HL-60/S4 (cell line): Measurements from ENCODE around the gene CMIP.

ENCODE experiments used
- in situ Hi-C: fragments of 300-500 bp; cut with MboI; formaldehyde crosslinking; loops from 2 replicates; pipeline ENCODE4 v1.14.3; 2022; ENCODE audit warnings: low sequenced_read_pairs

The CMIP gene

DNA sequence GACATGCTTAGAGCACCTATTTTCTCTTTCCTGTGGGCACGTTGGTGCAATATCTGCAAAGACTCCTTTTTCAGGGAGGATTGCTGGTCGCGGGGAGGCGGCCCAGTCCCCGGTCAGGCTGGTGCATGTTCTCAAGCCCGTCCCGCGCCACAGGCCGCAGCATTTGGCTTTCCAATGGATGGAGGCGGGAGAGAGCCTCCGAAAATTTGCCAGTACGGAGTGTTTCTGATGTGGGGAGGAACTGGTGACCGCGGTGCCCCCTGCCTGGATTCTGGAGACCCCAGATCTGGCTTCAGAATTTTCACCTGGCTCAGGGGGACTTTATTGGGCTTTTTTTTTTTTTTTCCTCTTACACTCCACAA lies 2.3 kb downstream of the CMIP start:
- in situ Hi-C loops, result no loop called here

DNA sequence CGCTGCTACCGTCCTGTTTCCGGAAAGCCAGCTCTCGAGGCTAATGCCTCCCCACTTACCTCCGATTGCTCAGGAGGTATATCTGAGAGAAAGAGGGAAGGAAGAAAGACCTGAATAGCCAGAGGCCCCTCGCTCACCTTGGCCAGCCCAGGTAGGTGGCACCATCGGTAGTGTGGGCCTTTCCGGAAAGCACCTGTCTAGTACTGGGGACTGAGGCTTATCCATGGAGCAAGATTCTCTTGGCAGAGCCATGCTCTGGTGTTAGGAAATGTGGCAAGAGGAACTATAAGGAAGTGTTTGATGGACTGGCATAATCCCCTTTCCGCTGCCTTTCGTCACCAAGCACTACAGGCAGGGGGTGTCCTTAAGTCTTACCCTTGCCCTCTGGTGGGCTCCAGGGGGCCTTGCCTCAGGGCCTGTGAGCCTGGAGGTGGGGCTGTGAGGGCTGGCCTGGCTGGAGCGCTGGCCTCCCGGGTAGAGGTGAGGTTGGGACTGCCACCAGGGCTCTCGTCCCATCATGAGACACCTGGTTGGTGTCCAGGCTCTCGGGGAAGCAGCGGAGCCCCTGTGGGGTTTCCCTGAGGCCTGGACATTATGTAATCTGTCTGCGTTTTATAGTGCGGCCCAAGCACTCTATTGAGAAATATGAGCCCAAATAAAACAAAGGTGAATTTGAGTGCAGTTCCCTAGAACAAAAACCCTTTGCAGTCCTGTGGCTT lies 2.9 kb downstream of the CMIP start:
- in situ Hi-C loops, result no loop called here

DNA sequence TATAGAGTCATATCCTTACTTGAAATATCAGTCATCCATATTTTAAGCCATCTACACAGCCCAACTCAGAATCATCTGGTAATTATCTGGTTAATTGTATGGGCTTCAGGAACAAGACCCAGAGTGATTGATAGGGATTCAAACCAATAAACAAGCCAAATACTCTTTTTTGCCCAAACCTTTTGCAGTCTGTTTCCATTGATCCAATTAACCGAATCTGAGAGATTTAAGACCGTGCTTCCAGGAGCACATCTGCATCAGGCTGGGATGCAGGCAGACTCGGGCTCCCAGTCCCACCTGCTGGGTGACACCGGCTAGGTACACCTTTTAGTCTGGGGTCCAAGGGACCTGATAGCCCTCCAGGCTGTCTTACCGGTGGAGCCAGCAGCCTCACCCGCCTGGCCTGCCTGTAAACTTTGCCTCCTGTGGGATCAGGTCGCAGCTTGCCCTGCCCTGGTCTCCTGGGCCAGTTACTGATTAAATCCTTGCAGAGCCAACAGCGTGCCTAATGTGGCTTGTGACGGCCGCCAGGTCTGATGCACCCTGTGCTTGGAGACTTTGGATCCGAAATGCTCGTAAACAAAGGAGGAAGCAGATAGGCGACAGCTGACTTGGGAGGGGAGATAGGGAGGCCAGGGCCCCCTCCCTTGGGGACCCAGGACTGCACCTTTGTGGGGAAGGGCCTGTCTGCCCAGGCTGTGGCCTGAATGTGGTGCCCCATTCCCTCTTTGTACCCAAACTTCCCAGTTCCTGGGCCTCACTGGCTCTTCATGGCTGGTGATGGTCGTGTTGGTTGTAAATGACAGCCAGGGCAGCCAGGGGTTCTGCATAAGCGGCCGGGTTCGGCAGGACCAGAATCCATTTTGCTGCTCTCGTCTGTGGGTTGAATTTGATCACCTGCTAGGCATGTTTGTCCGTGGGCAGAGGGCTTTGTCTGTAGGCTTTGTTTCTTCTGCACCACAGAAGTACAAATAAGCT lies 3.8 kb downstream of the CMIP start:
- in situ Hi-C loops, result no loop called here

DNA sequence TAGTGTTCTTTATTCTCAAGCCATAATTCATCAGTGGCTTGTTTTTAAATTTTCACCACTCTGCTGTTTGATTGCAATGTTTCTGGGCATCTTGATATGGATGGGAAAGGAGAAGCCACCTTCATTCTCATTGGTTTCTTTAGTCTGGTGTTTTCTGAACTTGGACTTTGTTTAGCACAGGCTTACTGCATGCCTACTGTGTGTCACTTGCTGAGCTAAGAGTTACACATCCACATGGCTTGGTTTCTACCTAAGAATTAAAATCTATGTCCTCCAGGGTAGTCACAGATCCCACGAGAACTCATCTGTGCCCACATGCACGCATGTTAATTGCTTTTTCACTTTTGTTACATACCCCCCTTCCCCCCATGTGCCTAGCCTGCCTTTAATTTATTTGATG lies 4.6 kb downstream of the CMIP start:
- in situ Hi-C loops, result no loop called here

DNA sequence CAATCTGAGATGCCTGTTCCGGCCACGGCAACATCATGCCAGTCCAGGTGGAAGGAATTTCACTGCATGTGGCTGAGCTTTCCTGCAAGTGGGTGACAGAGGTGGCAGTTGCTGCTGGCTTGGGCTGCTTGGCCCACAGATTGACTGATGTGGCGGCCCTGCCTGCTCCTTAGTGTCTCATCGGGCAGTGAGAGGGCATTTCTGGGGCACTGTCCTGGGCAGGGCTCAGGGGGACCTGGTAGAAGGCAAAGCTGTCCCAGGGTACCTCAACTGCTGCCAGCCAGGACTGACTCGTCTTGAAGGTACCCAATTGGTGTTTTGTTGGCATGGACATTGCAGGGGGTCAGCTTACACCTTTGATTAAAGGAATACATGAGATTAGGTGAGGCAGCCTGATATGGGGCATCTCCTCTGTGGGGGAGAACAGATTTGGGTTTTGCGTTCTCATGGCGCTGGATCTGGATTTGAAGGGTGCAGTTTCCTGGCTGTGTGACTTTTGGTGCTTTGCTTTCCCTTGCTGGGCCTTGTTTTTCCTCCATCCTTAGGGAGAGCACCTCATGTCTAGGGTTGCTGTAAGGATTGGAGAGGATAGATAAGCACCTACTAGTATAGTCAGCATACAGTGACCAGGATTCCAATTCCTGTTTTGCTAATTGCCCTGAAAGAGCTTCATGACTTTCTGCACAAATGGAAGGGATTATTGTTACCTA lies 5.4 kb downstream of the CMIP start:
- in situ Hi-C loops, result no loop called here

DNA sequence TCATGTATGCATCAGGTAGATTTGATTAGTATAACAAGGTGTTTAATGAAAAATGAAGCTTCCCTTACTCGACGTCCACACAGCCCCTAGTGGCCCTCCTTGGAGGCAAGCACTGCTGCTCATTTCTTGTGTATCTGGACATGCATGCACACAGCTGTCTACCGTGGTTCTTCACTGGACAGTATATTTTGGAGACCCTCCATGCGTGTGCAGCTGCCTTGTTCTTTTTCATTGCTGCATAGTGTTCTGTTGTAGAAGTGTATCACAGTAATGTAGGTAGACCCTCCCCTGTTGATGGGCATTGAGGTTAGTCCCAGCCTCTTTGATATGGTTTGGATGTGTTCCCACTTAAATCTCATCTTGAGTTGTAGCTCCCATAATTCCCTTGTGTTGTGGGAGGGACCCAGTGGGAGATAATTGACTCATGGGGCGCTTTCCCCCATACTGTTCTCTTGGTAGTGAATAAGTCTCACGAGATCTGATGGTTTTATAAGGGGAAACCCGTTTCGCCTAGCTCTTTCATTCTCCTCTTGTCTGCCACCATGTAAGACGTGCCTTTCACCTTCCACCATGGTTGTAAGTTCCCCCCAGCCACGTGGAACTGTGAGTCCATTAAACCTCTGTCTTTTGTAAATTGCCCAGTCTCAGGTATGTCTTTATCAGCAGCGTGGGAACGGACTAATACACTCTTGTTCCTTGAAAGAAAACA lies 6.3 kb downstream of the CMIP start:
- in situ Hi-C loops, result no loop called here

DNA sequence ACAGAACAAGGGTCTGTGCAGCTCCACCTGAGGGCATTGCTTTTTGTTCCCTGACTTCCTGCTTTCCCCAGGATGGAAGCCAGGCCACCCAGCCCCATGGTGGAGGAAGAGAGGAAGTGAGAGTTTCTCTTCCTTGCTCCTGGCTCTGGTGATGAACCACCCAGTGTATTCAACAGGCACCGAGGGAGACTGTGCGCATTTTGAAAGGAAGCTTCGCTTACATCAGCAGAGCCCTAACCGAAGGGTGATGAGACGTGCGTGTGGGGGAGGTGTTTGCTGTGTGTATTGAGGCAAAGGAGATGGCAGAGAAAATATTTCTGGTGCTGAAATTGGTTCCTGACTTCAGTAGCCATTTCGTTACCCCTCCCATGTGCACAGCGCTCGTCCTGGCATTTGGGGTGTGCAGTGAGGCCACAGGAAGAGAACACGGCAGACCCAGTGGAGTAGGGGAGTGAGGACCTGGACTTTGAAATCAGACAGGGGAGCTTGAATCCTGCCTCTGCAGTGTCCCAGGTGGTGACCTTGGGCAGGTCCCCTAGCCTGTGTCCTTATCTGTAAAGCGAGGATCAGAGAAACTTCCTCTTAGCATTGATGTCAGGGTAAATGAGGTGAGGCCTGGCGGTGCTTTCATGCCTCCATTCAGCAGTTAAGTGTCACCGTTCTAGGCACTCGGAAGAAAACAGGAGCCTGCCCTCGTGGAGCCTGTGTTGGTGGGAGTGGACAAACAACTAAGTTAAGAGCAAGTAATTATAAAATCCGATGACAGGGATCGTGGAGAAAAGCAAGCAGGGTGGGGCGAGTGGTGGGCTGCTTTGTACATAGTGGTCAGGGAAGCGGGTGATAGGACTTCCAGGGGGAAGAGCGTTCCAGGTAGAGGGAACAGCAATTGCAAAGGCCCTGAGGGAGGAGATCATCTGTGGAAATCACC lies 7.4 kb downstream of the CMIP start:
- in situ Hi-C loops, result no loop called here

DNA sequence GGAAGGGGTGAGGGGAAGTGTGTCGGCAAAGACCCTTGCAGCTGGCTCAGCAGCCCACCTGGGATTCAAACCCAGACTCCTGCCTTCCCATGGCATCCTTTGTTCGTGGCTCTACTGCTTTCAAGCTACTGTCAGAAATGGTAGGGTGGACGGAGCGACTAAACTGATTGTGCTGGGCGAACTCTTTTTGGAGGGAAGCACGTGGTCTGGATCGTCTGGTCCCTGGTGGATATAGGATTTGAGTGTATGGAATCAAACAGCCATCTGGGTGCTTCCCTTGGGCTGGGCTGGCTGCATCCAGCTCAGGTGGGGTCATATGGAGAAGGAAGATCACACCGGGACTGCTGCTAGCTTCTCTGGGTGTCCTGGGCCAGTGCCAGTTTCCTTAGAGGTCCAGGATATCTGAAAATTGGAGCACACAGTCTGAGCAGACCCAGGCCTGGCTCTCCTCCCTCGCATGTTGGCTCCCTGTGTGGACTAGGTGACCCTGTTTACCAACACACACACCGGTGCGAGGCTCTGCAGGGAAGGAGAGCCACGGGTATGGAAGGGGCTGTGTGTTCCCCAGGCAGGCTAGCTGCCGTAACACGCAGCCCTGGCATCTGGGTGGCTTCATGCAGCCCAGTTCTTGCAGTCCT lies 8.6 kb downstream of the CMIP start:
- in situ Hi-C loops, result no loop called here

DNA sequence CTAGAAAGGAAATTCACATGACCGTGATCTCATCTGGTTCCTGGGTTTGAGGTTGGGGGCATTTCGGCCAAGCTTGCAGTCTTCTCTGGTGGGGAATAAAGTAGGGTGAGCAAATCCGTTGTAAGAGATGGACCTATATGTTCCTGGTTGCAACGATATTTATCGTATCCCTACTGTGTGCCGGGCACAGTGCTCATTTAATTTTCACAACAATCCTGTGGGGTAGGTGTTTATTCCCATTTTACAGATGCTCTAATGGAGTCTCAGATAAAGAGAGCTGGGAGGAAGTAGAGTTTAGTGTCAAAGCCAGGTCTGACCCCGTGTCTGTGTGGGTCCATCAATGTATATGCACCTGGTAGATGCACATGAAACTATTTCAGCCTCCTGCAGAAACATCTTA lies 9.4 kb downstream of the CMIP start:
- in situ Hi-C loops, result no loop called here

DNA sequence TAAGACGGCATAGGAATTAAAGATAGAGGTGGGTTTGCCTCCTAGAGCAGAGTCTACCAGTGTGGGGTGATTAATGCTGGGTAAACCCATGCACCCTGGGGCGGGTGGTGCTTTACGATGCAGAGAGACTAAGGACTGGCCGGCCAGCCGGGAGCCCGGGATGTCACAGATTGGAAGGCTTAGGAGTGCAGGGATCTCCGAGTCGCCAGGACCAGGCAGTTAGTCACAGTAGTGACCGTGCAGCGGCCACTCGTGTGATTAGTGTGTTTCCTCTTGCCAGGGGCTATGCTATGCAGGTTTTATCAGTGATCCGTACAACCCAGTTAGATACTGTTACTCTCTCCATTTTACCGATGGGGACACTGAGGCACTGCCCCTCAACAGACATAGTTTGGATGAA lies 10.4 kb downstream of the CMIP start:
- in situ Hi-C loops, result no loop called here

DNA sequence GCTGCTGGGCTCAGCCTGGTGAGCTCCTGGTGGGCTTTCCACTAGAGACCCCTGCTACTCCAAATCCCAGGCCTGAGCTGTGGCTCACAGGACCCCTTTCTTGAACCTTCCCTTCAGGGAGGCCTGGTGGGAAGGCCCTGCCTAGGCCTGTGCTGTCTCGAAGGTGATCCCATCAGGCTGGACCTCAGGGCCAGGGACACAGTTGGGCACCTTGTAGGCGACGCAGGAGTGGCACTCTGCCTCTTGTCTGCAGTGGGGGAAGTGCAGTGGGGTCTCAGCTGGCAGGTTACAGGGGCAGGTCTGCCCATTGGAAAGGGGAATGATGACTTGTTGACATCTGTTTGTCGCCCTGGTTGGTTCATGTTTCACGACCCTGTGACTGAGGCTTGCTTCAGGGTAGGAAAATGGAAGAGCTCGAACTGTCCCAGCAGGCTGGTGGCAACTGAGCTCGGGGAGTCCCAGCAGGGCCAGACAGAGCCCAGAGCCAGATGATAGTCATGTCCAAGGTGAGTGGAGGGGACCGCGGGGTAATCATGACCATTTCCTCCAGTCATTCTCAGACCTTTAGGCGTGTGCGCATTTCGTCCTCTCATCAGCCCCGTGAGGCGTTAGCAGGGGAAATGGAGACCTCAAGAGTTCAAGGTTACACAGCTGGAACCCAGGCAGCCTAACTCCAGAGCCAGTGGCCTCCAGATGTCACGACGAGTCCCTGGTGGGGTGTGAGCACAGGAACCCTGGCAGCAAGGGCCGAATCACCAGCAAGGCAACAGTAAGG lies 11.3 kb downstream of the CMIP start:
- in situ Hi-C loops, result no loop called here

DNA sequence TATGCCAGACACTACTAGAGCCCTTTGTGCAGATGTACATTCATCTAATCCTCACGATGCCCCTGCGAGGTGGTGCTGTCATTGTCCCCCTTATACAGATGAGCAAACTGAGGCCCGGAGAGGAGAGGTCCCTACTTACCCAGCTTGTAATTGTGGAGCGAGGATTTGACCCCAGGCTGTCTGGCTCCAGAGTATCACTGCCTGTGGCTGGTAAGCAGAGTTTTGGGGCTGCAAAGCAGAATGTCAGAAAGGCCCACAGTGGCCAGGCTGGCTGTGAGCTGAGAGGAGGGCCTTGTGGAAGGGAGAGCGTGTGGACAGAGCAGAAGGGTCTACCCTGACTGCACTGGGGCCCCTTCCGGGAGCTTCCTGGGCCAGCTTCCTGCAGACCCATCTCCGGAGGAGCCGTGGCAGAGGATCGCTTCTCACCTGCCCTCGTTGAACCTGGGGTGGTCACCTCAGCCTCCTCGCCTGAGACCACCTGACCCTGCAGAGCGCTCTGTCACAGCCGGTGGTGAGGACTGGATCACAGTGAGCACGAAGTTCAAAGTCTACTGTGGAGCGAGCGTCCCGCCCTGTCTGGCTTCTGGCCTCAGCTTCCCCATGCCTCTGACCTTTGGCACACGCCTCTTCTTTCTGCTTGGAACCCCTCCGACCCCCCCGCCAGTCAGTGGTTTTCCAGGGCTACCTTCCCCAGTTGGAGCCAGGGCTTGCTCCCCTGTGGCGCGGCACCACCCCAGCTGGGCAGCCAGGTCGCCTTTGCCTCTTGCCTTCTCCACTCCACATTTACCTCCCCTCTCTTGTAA lies 12.1 kb downstream of the CMIP start:
- in situ Hi-C loops, result no loop called here

DNA sequence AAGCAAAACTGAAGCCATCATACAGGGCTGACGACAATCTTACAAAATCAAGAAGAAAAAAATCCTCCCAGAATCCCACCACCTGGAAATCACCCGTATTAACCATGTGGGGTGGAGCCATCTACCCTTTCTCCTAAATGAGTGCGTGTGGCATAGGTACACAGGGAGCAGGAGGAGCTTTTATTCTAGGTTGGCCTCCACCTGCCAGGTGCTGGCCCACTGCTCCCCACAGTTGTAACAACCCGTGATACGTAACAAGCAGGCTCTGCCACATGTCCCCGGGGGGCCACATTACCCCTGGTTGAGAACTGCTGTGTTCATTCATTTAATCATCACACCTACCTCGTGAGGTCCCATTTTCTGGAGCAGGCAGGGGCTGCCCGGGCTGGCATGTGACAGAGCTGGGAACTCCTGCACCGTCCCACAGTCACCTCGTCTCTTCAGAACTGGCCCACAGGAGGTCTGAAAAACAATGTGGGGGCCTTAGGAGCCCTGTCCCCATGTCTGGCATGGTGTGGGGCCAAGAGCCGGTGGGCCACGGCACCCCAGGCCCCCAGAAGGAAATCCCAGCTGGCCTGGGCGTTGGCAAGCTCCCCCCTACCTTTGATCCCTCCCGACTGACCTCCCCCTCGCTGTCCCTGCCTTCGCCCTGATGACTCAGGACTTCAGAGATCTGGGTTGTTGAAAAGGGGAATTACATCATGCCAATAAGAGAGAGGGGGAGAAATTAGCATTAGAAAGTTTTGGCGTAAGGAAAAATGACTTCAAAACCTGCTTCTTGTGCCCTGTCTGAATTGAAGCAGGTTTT lies 12.9 kb downstream of the CMIP start:
- in situ Hi-C loops, result no loop called here

DNA sequence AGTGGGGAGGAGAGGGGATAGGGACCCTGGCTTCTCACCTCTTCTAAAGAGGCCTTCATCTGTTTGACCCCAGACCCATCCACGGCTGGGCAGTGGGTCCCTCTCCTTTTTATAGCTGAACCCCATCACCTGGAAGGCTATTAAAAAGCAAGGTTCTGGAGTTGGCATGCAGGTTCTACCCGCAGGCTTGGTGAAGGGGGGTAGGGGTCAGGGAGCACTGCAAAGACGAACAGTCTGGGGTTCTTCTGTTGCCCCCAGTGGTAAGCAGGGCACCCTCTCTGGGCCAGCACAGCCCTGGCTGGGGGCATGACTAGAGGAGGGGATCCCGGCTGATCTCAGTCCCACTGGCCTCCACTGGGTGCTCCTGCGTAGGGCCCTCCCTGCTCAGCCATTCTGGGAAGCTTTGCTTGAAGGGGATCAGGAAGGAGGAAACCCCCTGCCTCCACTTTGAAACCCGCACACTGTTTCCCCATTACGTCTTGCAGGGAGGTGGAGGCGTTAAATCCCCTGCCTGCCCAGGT lies 13.6 kb downstream of the CMIP start:
- in situ Hi-C loops, result no loop called here

DNA sequence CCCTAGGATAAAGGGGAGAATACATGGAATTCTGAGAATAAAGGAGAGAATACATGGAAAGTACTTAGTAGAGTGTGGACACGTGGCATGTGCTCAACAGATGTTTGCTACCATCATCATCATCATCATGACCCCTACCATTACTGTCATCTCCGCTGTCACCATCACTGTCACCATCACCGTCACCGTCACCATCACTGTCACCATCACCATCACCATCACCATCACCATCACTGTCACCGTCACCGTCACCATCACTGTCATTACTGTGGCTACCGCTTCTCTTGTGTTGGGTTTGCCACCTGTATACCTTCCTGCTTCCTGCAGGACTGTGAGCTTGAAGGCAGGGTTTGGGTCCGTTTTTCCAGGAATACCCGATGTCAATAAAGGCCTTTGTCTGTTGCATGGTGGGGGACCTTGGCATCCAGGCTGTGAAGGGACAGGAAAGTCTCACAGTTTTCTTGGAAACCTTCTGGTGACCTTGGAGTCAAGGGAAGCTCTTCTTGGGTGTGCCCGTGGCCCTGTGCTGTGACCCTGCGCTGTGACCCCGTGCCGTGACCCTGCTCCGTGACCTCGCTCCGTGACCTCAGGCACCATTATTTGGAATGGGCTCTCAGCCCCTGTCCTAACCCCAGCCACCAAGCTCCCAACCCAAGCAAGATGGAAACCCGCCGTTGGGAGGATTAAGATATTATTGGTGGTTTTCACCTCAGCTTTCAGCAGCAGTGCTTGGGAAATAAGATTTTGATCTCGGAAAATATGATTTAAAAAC lies 14.4 kb downstream of the CMIP start:
- in situ Hi-C loops, result no loop called here

DNA sequence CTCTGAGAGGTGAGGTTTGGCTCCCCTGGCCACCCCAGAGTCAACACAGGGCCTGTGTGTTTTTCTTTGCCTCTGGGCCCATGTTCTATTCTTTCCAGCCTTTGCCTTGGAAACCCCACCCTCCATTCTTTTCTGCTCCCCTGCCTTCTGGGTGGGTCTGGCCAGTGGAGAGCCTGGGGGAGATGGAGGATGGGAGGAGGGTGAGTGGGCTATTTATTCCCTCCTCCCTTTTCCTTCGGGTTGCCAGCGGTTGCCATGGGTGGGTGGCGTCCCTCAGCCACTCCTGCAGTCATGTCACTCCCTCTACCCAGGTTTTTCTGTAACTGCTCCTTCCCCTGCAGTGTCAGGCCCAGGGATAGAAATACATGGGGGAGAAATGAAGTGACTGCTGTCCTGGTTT lies 15.5 kb downstream of the CMIP start:
- in situ Hi-C loops, result no loop called here
